HG03280 (cell line): ENCODE data around the gene PLEKHM2.

Experiments used
- ATAC-seq: cut with Tn5 transposase; IDR thresholded peaks from one replicate; pipeline ENCODE4 v1.9.1; 2021; ENCODE audit warnings: mild to moderate bottlenecking, moderate library complexity; ENCODE audit not compliant: unreplicated experiment

The PLEKHM2 gene

DNA sequence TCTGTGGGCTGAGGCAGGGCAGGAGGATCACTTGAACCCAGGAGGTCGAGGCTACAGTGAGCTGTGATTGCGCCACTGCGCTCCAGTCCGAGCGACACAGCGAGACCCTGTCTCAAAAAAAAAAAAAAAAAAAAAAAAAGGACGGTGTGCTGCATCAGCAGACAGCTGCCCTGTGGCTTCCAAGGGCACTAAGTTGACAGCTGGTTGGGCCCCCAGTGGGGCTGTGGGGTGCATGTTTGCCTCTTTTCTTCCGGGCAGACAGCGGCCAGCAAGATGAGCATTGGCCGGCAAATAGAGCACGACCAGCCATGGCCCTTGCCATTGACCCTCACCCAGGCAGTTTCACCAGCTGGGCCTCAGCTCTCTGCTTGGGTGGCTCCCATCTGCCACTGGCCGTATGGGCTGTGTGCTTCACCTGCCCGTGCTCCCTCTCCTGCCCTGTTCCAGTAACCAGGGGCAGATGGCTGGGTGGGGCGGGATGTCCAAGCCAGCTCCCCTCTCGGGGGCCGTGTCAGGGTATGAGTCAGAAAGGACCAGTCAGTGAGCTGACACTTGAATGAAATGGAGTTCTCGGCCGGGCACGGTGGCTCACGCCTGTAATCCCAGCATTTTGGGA is 39.6 kb downstream of the PLEKHM2 start:
- no peak for ATAC-seq

- no peak for ATAC-seq
These were observed 41.1 kb downstream of the PLEKHM2 start for GRCh38 chr1:15724949-15725880.

GRCh38 chr1:15726508-15726907 is 42.4 kb downstream of the PLEKHM2 start:
- ATAC-seq: no peak

DNA sequence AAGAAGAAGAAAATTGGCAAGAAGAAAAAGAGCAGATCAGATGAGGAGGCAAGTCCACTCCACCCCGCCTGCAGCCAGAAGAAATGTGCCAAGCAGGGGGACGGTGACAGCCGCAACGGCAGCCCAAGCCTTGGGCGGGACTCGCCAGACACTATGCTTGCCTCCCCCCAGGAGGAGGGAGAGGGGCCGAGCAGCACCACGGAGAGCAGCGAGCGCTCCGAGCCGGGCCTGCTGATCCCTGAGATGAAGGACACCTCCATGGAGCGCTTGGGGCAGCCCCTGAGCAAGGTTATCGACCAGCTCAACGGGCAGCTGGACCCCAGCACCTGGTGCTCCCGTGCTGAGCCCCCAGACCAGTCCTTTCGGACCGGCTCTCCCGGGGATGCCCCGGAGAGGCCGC is 42.9 kb downstream of the PLEKHM2 start:
- ATAC-seq: no peak

GRCh38 chr1:15727424-15727823 is 43.3 kb downstream of the PLEKHM2 start:
- ATAC-seq: no peak

- ATAC-seq: no peak
These were observed 43.9 kb downstream of the PLEKHM2 start for GRCh38 chr1:15727866-15728534.

DNA sequence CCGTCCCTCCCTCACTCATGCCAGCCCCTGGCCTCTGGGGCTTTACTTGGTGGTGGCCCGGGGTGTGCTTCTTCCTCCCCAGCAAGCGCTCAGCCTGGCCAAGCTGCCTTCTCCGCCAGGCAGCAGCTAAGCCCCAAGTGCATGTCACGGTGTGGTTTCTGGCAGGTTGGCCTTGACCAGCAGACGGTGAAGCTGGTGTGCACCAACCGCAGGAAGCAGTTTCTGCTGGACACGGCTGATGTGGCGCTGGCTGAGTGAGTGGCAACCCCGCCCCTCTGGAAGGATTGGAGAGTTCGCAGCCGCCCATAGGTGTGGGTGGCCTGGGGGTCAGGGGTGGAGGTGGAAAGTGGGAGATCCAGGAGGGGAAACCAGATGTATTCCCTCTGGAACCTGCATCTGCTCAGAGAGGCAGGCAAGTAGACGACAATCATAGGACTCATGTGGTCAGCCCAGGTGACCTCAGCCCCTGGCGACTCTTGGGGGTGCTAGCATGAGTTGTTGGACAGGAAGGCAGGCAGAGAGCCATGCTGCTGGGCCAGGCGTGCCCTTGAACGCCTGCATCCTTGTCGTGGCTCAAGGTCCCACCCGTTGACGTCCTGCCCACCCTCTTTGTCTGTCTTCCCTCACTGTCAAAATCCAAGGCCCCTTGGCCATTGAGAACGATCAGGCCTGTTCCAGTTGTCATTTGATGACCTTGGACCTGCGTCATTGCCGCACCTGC is 45.0 kb downstream of the PLEKHM2 start:
- no peak for ATAC-seq

- ATAC-seq: no peak
These were observed 46.3 kb downstream of the PLEKHM2 start for GRCh38 chr1:15730423-15730822.

DNA sequence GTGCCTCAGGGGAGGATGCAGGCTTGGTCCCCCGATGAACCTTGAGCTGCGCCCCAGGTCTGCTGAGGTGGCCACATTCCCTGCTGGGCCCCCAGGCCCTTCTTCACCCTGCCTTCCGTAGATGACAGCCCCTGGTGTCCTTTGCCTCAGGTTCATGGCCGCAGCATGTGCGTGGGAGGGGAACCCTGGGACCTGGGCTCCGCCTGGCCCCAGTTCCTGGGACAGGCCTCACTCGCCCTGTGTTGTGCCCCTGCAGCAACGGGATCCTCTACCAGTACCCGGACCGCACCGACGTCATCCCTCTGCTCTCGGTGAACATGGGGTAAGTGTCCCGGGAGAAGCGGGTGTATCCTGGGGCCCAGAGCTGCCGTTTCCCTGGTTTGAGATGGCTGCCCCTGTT is 46.8 kb downstream of the PLEKHM2 start:
- no peak for ATAC-seq

- ATAC-seq: no peak
These were observed 47.9 kb downstream of the PLEKHM2 start for GRCh38 chr1:15731735-15732685.

DNA sequence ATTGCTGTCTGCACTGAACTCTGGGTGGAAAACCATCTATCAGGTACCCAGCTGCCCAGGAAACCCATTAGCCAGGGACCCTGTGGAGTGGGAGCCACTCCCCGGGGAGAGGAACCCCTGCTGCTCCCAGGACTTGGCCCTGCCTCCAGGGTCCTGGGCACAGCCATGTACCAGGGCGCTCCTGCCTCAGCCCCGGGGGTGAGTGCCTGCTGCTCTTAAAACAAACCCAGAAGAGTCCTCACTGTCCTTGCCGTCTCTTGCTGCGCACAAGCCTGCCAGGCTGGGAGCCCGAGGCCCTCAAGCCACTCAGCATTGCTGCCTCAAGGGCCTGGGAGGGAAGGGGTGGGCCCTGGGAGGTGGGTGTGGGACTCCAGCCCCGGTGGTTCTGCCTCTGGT is 48.6 kb downstream of the PLEKHM2 start:
- no peak for ATAC-seq

- ATAC-seq: no peak
These were observed 49.2 kb downstream of the PLEKHM2 start for GRCh38 chr1:15733218-15733725.

DNA sequence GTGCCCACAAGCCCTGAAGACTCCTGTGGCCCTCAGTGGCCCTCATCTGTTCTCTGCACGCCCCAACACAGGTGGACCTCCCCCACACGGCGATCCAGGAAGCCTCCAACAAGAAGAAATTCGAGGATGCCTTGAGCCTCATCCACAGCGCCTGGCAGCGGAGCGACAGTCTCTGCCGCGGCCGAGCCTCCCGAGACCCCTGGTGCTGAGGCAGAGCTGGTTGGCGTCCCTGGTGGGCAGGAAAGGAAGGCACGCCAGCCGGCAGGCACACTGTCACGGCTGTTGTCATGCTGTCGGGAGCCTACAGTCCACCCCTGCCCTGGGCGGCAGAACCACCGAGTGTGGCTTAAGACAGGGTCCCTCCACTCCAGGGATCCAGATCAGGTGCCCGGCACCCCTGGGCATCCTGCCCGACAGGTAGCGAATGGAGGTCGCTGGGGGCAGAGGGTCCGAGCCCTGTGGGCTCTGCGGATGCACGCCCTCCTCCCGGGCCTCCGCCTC is 49.7 kb downstream of the PLEKHM2 start:
- no peak for ATAC-seq

- ATAC-seq: no peak
These were observed 50.2 kb downstream of the PLEKHM2 start for GRCh38 chr1:15734296-15734695.

- no peak for ATAC-seq
These were observed 50.8 kb downstream of the PLEKHM2 start for GRCh38 chr1:15734901-15735300.

- no peak for ATAC-seq
These were observed 51.4 kb downstream of the PLEKHM2 start for GRCh38 chr1:15735304-15736037.

DNA sequence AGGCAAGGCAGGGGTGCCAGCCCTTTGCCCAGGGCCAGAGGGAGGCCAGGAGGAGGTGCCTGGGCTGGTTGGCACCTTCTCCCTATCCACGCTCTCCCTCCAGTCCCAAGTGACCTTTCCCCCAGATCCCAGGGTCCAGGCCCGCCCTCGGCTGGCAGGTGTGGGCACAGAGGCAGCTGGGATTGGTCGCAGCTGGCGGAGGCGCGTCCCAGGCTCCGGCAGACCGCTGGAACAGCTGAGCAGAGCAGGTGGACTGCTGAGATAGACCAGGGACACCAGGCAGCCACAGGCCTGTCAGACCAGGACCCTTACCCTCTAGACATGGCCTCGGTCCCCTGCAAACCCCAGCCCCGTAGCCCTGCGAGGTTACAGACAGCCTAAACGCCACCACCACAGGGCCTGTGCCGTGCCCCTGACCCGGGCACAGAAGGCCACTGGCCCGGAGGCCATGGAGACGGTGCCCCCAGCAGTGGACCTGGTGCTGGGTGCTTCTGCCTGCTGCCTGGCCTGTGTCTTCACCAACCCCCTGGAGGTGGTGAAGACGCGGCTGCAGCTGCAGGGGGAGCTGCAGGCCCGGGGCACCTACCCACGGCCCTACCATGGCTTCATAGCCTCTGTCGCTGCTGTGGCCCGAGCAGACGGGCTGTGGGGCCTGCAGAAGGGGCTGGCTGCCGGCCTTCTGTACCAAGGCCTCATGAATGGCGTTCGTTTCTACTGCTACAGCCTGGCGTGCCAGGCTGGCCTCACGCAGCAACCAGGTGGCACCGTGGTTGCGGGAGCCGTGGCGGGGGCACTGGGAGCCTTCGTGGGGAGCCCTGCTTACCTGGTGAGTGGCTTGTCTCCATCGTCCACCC is 52.1 kb downstream of the PLEKHM2 start, which contains the start of gene SLC25A34:
Gene SLC25A34, plus strand, starts transcription at position 221 of the 854 bp plus-strand sequence. Its CDS starts 228 bp downstream, at position 449.
- no peak for ATAC-seq

- no peak for ATAC-seq
These were observed 52.8 kb downstream of the PLEKHM2 start for GRCh38 chr1:15736892-15737261.
